ENCODE results near the gene VPS35L. TPM values are rescaled to one million over a fixed set of nuclear protein-coding genes. Genes with fewer than 3 reads are reported as not detected.

Gene VPS35L
- total RNA-seq, 1 donor from 2014 or later: 45.9 TPM

GRCh38 chr16:19549673-19550072 lies 5.8 kb upstream of the VPS35L start:
- no peak overlapping the region for H3K27ac ChIP-seq
- no peak overlapping the region for H3K4me3 ChIP-seq
- ATAC-seq (no peak), DNase-seq (no peak)
- TF ChIP-seq CTCF (IDR thresholded peaks at IDR 0.05): no peak
- peaks cover 57% of the 10 kb centered on the region for H3K36me3 ChIP-seq
- H3K4me1 ChIP-seq: peaks cover 5% of the 10 kb centered on the region
- no peaks in the 10 kb centered on the region for H3K27me3 ChIP-seq (ENCODE audit: low read depth)
- intact Hi-C loops (cut with DNase I): no loop called here
- no peaks in the 10 kb centered on the region for H3K9me3 ChIP-seq

GRCh38 chr16:19555938-19556771 lies 652 bp downstream of the VPS35L start:
- no peak for DNase-seq
- H3K27me3 ChIP-seq (ENCODE audit: low read depth): no peaks in the 10 kb centered on the region
- no peaks in the 10 kb centered on the region for H3K36me3 ChIP-seq
- intact Hi-C loops (cut with DNase I): no loop called here
- H3K4me1 ChIP-seq: peaks cover 15% of the 10 kb centered on the region
- no peaks in the 10 kb centered on the region for H3K9me3 ChIP-seq
- peak in 1 of 2 donors; percentile 2 for ATAC-seq
- TF ChIP-seq CTCF (IDR thresholded peaks at IDR 0.05): peak; percentile 17
- peak overlapping the region; percentile 80 for H3K4me3 ChIP-seq
- peak overlapping the region; percentile 85 for H3K27ac ChIP-seq

GRCh38 chr16:19559242-19559910 lies 3.9 kb downstream of the VPS35L start:
- Histone ChIP-seq H3K9me3 (no peaks in the 10 kb centered on the region), H3K27ac (no peak overlapping the region), H3K36me3 (no peaks in the 10 kb centered on the region), H3K27me3 (ENCODE audit: low read depth) (no peaks in the 10 kb centered on the region), H3K4me3 (no peak overlapping the region), H3K4me1 (peaks cover 13% of the 10 kb centered on the region)
- intact Hi-C loops (cut with DNase I): no loop called here
- peak; percentile 67 for TF ChIP-seq CTCF (IDR thresholded peaks at IDR 0.05)
- DNase-seq (no peak), ATAC-seq (no peak)

GRCh38 chr16:19560078-19560477 lies 4.6 kb downstream of the VPS35L start:
- Histone ChIP-seq H3K9me3 (no peaks in the 10 kb centered on the region), H3K36me3 (peaks cover 6% of the 10 kb centered on the region), H3K4me3 (no peak overlapping the region), H3K27ac (no peak overlapping the region), H3K27me3 (ENCODE audit: low read depth) (no peaks in the 10 kb centered on the region), H3K4me1 (peaks cover 7% of the 10 kb centered on the region)
- intact Hi-C loops (cut with DNase I): no loop called here
- DNase-seq: no peak
- no peak for ATAC-seq
- no peak for TF ChIP-seq CTCF (IDR thresholded peaks at IDR 0.05)

GRCh38 chr16:19563377-19563776 lies 7.9 kb downstream of the VPS35L start:
- DNase-seq: no peak
- TF ChIP-seq CTCF (IDR thresholded peaks at IDR 0.05): no peak
- H3K9me3 ChIP-seq: no peaks in the 10 kb centered on the region
- no peak overlapping the region for H3K27ac ChIP-seq
- H3K4me3 ChIP-seq: no peak overlapping the region
- H3K27me3 ChIP-seq (ENCODE audit: low read depth): no peaks in the 10 kb centered on the region
- H3K36me3 ChIP-seq: peaks cover 39% of the 10 kb centered on the region
- no peak for ATAC-seq
- H3K4me1 ChIP-seq: no peaks in the 10 kb centered on the region
- intact Hi-C loops (cut with DNase I): no loop called here

Data from lower lobe of right lung (tissue), 2 donors.